ENCODE results near the gene TOMM7. TPM values are rescaled to one million over a fixed set of nuclear protein-coding genes. Genes with fewer than 3 reads are reported as not detected.

The TOMM7 gene
- total RNA-seq, 3 donors from 2014 or later: 225 to 404 (median 287) TPM

DNA sequence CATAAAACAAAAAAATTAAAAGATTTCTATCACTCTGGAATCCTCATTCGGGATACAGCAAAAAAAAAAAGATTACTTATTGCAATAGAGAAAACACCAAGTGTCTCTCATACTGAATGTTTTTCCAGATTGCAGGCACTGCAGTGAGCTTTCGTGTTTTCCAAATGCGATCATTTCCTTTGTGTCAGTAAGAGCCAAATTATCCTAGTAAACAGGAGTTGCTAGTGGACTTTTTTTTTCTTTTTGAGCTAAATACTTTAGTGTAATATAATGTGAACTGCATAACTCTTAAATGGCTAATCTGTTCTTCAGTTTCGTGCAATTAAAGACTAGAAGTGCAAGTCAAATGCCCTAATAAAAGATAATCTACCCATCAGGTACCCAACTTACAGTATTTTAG, 44.4 kb upstream of the TOMM7 start:
- TF ChIP-seq, protein P1, sequence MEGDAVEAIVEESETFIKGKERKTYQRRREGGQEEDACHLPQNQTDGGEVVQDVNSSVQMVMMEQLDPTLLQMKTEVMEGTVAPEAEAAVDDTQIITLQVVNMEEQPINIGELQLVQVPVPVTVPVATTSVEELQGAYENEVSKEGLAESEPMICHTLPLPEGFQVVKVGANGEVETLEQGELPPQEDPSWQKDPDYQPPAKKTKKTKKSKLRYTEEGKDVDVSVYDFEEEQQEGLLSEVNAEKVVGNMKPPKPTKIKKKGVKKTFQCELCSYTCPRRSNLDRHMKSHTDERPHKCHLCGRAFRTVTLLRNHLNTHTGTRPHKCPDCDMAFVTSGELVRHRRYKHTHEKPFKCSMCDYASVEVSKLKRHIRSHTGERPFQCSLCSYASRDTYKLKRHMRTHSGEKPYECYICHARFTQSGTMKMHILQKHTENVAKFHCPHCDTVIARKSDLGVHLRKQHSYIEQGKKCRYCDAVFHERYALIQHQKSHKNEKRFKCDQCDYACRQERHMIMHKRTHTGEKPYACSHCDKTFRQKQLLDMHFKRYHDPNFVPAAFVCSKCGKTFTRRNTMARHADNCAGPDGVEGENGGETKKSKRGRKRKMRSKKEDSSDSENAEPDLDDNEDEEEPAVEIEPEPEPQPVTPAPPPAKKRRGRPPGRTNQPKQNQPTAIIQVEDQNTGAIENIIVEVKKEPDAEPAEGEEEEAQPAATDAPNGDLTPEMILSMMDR (IDR thresholded peaks at IDR 0.05): no peak

DNA sequence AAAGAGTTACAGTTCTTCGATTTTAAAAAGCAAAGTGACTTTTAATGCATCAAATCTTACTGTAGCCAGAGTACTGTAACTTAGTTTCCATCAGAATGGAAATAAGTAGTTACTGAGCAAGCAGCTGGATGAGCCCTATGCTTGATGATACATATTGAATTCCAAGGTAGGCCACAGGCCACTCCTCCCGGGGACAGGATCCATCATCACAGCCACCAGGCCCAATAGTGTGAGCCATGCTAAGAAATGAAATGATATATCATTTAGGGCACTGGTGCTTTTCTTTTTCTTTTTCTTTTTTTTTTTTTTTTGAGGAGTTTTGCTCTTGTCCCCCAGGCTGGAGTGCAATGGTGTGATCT, 42.9 kb upstream of the TOMM7 start:
- Histone ChIP-seq H3K4me3 (no peak overlapping the region), H3K9me3 (no peaks in the 10 kb centered on the region), H3K4me1 (ENCODE audit: low read depth) (no peaks in the 10 kb centered on the region), H3K36me3 (ENCODE audit: low read depth) (no peaks in the 10 kb centered on the region)
- TF ChIP-seq, protein P1 (IDR thresholded peaks at IDR 0.05): no peak
- intact Hi-C loops (cut with DNase I, micrococcal nuclease): no loop called here
- DNase-seq: no peak
- no peak for ATAC-seq

More for the DNA sequence above, 44.4 kb upstream of the TOMM7 start:
- DNase-seq (no peak), ATAC-seq (no peak)
- intact Hi-C loops (cut with DNase I, micrococcal nuclease): no loop called here
- Histone ChIP-seq H3K4me3 (no peak overlapping the region), H3K4me1 (ENCODE audit: low read depth) (no peaks in the 10 kb centered on the region), H3K9me3 (no peaks in the 10 kb centered on the region), H3K36me3 (ENCODE audit: low read depth) (no peaks in the 10 kb centered on the region)

DNA sequence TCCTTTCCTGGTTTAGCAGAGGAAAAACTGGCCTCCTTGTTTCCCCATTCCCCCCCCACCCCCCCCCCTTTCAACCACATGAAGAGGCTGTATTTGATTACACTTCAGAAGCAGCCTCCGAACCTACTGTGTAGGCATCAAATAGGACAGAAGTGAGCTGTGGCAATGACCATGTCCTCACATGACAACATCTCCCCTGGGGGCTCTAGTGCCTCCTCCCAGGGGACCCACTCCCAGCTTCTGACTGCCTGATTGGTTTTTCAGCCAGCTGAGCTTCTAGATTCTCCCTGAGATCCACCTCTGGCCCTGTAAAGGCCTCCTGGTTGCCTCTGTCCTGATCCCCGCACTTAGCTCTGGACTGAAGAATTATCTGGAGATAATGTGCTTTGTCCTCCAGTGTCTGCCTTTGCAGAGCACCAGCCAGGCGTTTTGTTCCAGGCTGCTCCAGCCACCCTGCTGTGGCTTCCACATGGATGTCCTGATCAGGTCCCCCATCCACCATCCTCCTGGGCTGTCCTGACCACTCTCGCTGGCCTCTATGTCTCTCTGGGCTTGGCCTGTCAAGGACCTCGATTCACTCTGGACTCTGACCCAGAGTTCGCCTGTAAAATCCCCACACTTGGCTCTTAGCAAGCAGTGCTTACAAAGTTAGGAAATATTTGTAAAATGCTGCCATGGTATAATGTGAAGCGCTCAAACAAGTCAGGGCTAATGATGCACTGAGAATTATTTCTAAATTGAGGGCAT, 42.4 kb upstream of the TOMM7 start:
- H3K9me3 ChIP-seq: no peaks in the 10 kb centered on the region
- ATAC-seq: peak; percentile 21
- intact Hi-C loops (cut with DNase I, micrococcal nuclease): no loop called here
- DNase-seq: no peak
- TF ChIP-seq, protein P1 (IDR thresholded peaks at IDR 0.05): no peak
- no peaks in the 10 kb centered on the region for H3K36me3 ChIP-seq (ENCODE audit: low read depth)
- no peaks in the 10 kb centered on the region for H3K4me1 ChIP-seq (ENCODE audit: low read depth)
- no peak overlapping the region for H3K4me3 ChIP-seq

DNA sequence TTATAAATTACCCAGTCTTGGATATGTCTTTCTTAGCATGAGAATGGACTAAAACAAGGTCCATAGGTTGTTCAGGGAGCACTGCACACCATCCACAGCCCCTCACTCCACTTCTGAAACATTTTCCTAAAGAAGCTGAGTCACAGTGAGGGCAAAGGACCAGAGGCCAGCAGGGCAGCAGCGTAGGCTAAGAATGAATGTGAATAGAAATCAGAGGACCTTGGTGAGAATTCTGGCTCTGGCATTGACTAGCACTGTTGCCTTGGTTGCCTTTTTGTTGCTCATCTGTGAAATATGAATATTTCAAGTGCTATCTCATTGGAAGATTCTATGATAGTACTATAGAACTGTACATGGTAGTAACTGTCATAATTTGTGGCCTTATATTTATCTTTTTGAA, 41.7 kb upstream of the TOMM7 start:
- no peak for ATAC-seq
- H3K9me3 ChIP-seq: no peaks in the 10 kb centered on the region
- H3K36me3 ChIP-seq (ENCODE audit: low read depth): no peaks in the 10 kb centered on the region
- no peaks in the 10 kb centered on the region for H3K4me1 ChIP-seq (ENCODE audit: low read depth)
- intact Hi-C loops (cut with DNase I, micrococcal nuclease): no loop called here
- DNase-seq: no peak
- TF ChIP-seq, protein P1 (IDR thresholded peaks at IDR 0.05): no peak
- no peak overlapping the region for H3K4me3 ChIP-seq

DNA sequence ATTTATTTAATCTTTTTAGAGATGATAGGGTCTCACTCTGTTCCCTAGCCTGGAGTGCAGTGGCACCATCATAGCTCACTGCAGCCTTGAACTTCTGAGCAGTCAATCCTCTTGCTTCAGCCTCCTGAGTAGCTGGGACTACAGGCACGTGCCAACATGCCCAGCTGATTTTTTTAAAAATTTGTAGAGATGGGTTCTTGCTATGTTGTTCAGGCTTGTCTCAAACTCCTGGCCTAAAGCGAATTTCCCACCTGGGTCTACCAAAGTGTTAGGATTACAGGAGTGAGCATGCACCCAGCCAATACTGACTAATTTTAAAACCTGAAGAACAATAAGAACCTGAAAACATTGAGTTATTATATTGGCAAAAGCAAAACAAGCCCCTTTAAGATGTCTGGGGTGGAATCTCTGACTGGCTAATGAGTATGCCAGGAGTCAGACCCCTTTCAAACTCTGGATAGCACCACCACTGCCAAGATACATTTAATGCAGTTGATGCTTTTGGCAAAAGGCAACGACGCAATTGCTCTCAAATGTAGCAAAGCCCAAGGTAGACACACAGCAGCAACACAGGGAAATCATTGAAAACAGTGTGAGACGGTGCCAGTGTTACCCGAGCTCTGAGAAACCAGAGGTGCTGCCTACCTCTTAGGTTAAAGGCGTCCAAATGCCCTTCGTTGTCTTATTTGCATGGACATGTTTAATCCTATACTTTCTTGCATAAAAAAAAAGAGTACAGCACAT, 40.7 kb upstream of the TOMM7 start:
- intact Hi-C loops (cut with DNase I, micrococcal nuclease): no loop called here
- H3K9me3 ChIP-seq: no peaks in the 10 kb centered on the region
- H3K4me3 ChIP-seq: no peak overlapping the region
- no peaks in the 10 kb centered on the region for H3K4me1 ChIP-seq (ENCODE audit: low read depth)
- no peaks in the 10 kb centered on the region for H3K36me3 ChIP-seq (ENCODE audit: low read depth)
- DNase-seq (no peak), ATAC-seq (no peak)
- TF ChIP-seq, protein P1 (IDR thresholded peaks at IDR 0.05): no peak
